ENCODE results near the gene LAMTOR4.
A peak's percentile ranks its signal among the peaks of the same experiment; 100 is the strongest.

LAMTOR4 gene

DNA sequence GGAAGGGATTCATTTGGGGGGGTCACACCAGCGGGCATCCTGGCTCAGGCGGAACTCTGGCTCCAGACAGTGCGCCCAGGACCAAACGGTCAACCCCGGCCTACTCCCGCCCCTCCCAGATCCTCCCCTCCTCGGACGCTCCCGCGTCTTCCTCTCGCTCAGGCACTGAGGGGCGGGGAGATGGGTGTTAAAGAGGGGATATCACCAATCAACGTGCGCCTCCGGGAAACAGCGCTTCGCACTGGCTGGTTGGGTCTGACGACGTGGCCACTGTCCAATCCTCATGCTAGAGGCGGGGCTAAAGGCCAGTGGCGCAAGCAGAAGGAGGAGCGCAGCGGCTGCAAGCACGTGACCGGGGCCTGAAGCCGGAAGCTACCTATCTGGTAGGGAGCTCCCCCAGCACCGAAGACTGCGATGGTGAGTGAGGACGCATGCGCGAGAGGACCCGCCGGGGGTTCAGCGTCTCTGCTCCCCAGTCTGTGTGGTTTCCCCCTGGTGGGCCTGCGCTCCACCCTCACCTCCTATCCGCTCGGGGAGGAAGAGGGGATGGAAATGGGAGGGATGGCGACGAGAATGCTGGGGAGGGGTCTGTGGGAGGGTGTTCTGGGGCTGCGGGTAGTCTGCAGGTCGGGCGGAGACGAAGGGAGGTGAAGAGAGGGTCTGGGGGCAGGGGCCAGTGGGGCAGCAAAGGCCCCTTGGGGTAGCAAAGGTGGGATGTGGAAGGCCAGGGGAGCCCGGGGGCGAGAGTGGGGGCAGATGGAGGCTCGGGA, at the start of gene LAMTOR4:
Gene LAMTOR4 (plus strand): TSS at position 360 of the 770 bp plus-strand sequence. CDS start 55 bp downstream, at position 415.
- no peak for TF ChIP-seq CTCF (IDR thresholded peaks at IDR 0.05; ENCODE audit: insufficient read depth, low read depth, low read length, missing control alignments)
- peak within 1 kb of the TSS; percentile 87 for H3K4me3 ChIP-seq (ENCODE audit: low read length)
- DNase-seq (ENCODE audit: low read depth): peak; percentile 100

GRCh38 chr7:100099452-100099851, 49.3 kb upstream of the LAMTOR4 start:
- H3K4me3 ChIP-seq (ENCODE audit: low read length): peak overlapping the region; percentile 90
- no peak for TF ChIP-seq CTCF (IDR thresholded peaks at IDR 0.05; ENCODE audit: insufficient read depth, low read depth, low read length, missing control alignments)
- DNase-seq (ENCODE audit: low read depth): peak; percentile 27

- no peak for TF ChIP-seq CTCF (IDR thresholded peaks at IDR 0.05; ENCODE audit: insufficient read depth, low read depth, low read length, missing control alignments)
- H3K4me3 ChIP-seq (ENCODE audit: low read length): peak overlapping the region; percentile 90
- peak; percentile 99 for DNase-seq (ENCODE audit: low read depth)
Measured at GRCh38 chr7:100100420-100101015, 48.2 kb upstream of the LAMTOR4 start.

DNA sequence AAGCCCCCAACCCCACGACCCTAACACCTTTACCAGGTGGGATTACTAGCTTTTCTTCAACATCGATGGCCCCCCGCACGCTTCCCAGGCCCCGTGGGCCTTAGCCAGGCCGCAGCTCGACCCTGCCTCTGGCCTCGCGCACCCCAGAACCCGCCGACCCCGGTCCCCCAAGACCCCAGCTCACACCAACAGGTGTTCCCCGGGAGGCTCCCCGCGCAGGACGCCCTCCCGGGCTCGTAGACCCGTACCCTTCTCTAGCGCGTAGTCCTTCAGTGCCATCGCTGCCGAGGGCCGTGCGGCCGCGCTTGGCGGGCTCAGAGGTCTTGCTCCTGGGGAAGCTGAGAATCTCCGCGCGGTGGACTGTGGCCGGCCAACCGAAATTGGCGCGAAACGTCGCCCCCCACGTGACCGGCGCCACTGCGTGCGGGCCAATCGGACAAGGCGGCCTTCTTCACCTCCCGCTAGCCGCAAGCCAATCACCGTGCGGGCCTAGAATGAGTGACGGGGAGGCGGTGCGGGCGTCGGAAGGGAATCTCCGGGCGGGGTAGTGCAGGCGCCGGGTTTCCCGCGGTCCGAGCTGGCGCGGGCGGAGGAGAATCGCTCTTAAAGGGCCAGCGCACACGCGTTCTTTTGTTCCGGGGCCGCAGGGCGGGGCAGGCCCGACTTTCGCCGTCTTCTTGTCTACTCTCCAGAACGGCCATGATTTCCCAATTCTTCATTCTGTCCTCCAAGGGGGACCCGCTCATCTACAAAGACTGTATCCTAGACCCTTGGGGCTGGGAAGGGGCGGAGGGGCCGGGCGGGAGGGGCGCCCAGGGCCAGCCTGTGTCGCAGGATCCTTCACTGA, 47.5 kb upstream of the LAMTOR4 start, which contains the start of the genes AP4M1 and MCM7:
Gene AP4M1 (plus strand): TSS at position 628 of the 847 bp plus-strand sequence. CDS start 72 bp downstream, at position 700.
Gene MCM7 (minus strand): TSS at position 382 of the 847 bp plus-strand sequence. CDS start 103 bp downstream, at position 279.
- peak; percentile 100 for DNase-seq (ENCODE audit: low read depth)

DNA sequence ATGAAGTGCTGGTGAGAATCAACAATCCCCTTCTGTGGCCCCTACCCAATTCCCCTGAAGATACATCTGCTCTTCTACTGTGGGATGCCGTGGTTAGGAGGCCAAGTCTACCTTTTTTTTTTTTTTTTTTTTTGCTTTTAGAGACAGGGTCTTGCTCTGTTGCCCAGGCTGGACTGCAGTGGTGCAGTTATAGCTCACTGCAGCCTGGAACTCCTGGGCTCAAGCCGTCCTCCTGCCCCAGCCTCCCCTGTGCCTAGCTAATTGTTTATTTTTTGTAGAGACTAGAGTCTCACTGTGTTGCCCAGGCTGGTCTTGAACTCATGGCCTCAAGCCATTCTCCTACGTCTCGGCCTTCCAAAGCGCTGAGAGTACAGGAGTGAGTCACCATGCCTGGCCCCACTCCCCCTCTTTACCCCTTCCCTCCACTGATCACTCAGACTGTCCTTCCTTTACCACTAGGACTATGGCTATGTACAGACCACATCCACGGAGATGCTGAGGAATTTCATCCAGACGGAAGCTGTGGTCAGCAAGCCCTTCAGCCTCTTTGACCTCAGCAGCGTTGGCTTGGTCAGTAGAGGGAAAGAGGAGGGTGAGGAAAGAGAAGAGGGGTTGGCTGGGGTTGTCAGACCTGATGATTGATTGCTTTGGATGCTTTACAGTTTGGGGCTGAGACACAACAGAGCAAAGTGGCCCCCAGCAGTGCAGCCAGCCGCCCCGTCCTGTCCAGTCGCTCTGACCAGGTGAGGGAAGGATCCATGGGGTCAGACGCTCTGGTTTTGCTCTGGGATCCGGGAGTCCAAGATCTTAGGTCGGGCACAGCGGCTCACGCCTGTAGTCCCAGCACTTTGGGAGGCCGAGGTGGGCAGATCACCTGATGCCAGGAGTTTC, 45.5 kb upstream of the LAMTOR4 start:
- TF ChIP-seq CTCF (IDR thresholded peaks at IDR 0.05; ENCODE audit: insufficient read depth, low read depth, low read length, missing control alignments): no peak
- DNase-seq (ENCODE audit: low read depth): no peak
- H3K4me3 ChIP-seq (ENCODE audit: low read length): no peak overlapping the region

More for the DNA sequence above, 47.5 kb upstream of the LAMTOR4 start, which contains the start of the genes AP4M1 and MCM7:
- peak within 1 kb of the TSS; percentile 90 for H3K4me3 ChIP-seq (ENCODE audit: low read length)
- TF ChIP-seq CTCF (IDR thresholded peaks at IDR 0.05; ENCODE audit: insufficient read depth, low read depth, low read length, missing control alignments): no peak

- no peak for DNase-seq (ENCODE audit: low read depth)
- no peak for TF ChIP-seq CTCF (IDR thresholded peaks at IDR 0.05; ENCODE audit: insufficient read depth, low read depth, low read length, missing control alignments)
- H3K4me3 ChIP-seq (ENCODE audit: low read length): no peak overlapping the region
Measured at GRCh38 chr7:100105534-100105933, 43.2 kb upstream of the LAMTOR4 start.

Data from epithelial cell of esophagus (primary cell).